NB4 (cell line): ENCODE measurements around the gene ATP4B.

Source experiments
- DNase-seq: peaks from one replicate; pipeline ENCODE4 v3.0.0; 2010; ENCODE audit warnings: low read depth
- H3K4me3 ChIP-seq: one replicate; pipeline ENCODE4 v1.5.1; 2011; ENCODE audit warnings: mild to moderate bottlenecking, low read depth, low read length, moderate library complexity
- MYC ChIP-seq: IDR thresholded peaks from 2 replicates; pipeline ENCODE4 v1.6.1; 2011; ENCODE audit warnings: low read depth, low read length
- POLR2A ChIP-seq: IDR thresholded peaks from 2 replicates; pipeline ENCODE4 v1.6.1; 2011; ENCODE audit warnings: mild to moderate bottlenecking; ENCODE audit not compliant: insufficient read length; ENCODE audit errors: extremely low read depth
- TF ChIP-seq, protein P1 (sequence below): IDR thresholded peaks from one replicate; pipeline ENCODE4 v1.5.1; 2012; ENCODE audit warnings: low read depth, low read length
- TF ChIP-seq, protein P2 (sequence below): IDR thresholded peaks from 2 replicates; pipeline ENCODE4 v1.6.1; 2011; ENCODE audit warnings: low read depth, low read length

ATP4B gene

DNA sequence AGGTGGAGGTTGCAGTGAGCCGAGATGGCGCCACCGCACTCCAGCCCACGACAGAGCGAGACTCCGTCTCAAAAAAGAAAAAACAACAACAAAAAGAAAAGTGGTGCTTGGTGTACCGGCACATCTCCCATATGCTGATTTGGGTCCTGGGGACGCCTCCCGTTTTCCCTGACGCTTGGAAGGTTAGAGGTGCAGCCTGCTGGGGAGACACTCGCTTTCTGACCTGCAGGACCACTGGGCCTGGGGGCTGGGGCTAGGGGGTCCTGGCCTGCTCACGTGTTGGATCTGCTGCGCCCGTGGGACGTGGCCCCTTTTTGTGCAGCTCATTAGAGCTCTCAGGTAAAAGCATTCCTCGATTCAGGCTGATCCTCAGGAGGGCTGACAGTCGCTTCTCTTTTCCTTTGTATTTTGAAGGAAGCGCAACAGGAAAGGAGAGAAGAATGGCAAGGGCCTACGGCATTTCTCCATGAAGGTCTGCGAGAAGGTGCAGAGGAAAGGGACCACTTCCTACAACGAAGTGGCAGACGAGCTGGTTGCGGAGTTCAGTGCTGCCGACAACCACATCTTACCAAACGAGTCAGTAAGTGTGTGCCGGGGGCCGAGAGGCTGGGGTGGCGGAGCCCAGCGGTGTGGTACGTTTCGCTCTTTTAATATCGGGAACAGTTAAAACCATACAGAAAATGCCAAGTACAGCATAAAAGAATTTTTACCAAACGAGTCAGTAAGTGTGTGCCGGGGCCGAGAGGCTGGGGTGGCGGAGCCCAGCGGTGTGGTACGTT is 25.1 kb downstream of the ATP4B start:
- H3K4me3 ChIP-seq, result no peak overlapping the region
- DNase-seq, result no peak
- no peak for TF ChIP-seq MYC
- no peak for TF ChIP-seq POLR2A
- TF ChIP-seq, protein P1, sequence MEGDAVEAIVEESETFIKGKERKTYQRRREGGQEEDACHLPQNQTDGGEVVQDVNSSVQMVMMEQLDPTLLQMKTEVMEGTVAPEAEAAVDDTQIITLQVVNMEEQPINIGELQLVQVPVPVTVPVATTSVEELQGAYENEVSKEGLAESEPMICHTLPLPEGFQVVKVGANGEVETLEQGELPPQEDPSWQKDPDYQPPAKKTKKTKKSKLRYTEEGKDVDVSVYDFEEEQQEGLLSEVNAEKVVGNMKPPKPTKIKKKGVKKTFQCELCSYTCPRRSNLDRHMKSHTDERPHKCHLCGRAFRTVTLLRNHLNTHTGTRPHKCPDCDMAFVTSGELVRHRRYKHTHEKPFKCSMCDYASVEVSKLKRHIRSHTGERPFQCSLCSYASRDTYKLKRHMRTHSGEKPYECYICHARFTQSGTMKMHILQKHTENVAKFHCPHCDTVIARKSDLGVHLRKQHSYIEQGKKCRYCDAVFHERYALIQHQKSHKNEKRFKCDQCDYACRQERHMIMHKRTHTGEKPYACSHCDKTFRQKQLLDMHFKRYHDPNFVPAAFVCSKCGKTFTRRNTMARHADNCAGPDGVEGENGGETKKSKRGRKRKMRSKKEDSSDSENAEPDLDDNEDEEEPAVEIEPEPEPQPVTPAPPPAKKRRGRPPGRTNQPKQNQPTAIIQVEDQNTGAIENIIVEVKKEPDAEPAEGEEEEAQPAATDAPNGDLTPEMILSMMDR, result no peak
- TF ChIP-seq, protein P2, sequence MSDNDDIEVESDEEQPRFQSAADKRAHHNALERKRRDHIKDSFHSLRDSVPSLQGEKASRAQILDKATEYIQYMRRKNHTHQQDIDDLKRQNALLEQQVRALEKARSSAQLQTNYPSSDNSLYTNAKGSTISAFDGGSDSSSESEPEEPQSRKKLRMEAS, result no peak

DNA sequence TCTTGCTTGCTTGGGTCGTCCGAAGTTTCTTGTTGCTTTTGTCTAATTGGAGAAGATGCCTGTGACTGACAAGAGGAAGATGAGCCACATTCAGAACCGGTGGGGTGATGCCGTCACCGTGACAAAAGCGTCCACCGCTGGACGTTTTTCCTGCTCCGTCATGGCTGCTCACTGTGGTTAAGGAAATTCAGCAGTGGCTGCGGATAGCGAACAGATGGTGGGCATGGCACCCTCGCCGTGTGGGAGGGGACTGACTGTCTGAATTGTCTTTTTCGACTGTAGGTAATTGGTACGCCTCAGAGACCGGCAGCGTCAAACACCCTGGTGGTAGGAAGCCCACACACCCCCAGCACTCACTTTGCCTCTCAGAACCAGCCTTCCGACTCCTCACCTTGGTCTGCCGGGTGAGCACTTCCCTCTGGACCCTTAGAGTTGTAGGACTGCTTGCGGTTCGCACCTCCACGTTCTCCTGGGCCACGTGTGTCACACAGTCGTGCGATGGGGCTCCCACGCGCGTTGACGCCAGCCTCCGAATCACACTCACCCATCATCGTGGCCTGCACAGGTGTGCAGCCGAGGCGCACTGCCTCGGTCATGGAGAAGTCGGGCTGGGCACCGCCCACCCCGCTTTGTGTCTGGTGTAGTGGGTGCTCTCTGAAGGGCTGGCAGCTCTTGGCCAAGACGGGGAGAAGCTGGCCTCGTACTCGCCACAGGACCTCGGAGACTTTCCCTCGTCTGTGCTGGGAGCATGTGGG is 26.5 kb downstream of the ATP4B start:
- DNase-seq, result no peak
- H3K4me3 ChIP-seq, result no peak overlapping the region
- no peak for TF ChIP-seq POLR2A
- no peak for TF ChIP-seq MYC
- TF ChIP-seq, protein P2, result no peak
- TF ChIP-seq, protein P1, result no peak

DNA sequence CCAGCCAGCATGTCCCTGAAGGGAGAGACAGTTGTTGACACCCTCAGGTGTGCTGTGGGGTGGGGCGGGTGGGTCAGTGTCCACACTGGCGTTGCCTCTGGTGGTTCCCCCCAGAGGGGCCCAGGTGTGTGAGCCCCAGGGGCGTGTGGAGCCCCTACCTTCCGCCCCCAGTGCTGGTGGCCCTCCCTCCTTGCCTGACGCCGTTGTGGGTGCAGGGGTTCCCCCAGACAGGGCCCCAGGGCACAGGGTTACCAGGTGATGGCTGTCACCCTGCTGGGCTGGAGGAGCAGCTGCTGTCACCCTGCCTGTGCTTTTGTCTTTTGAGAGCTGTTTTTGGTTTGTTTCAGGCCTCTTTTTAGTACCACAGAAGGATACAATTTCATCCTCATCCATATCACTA is 27.2 kb downstream of the ATP4B start:
- DNase-seq, result no peak
- H3K4me3 ChIP-seq, result no peak overlapping the region
- TF ChIP-seq, protein P2, result no peak
- TF ChIP-seq MYC (no peak), POLR2A (no peak)
- TF ChIP-seq, protein P1, result no peak

DNA sequence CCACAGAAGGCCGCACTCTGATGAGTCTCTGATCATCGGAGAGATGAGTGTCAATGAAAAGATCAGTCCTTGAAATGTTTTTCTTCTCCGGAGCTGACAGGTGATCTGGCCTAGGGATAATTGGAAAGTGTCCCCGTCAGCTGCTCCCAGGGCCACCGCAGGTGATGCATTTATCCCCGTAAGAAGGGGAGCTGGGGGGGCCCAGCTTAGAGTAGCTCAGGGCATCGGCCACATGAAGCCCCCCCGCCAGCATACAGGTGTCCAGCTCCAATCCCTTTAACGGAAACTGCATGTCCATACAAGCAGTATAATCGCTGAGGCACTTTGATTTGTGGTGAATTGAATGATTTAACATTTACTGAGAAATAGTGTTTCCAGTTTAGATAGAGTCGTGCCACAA is 27.7 kb downstream of the ATP4B start:
- no peak overlapping the region for H3K4me3 ChIP-seq
- no peak for DNase-seq
- no peak for TF ChIP-seq POLR2A
- TF ChIP-seq, protein P1, result no peak
- TF ChIP-seq MYC, result no peak
- TF ChIP-seq, protein P2, result no peak

DNA sequence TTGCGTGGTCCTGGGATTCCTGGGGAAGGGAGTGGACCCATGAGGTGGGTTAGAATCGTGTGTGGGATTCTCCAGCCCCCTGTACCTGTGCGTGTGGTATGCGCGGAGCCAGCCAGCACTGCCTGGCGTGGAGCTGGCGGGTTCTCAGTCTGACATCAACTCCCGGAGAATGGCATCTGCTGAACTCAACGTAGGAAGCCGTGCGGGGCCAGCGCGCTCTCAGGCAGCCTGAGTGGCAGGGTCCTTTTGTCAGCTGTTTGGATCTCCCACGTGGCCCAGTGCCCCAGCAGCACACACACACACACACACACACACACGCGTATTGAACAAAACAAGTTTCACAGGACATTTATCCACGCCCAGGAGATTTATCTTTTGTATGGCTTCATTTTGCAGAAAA is 28.1 kb downstream of the ATP4B start:
- TF ChIP-seq, protein P2, result no peak
- no peak for TF ChIP-seq MYC
- TF ChIP-seq, protein P1, result no peak
- no peak for TF ChIP-seq POLR2A
- H3K4me3 ChIP-seq, result no peak overlapping the region
- DNase-seq, result no peak
